Measurements from ENCODE around the gene SIRPA. TPM values are rescaled to one million over a fixed set of nuclear protein-coding genes. Genes with fewer than 3 reads are reported as not detected.

The SIRPA gene
- total and polyA plus RNA-seq, 2 experiments from 2014 or later = 16.0 to 18.6 TPM

DNA sequence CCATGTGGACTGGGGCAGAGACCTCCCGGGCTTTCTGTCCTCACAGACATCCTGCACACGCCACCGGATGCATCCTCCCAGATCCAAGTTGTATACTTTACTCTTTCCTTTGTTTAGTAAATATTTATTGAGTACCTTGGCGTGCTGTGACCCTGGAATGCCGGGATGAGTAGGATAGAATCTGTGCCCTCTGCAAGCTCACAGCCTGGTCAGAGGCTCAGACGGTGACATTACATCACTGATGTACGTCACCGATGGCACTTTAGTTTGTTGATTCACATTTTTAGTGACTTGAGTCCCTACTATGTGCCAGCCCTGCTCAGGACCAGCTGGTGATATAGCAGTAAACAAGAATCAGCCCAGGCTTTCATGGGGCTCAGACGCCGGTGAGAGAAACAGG is 32.9 kb downstream of the SIRPA start:
- Histone ChIP-seq H3K79me2 (no peaks in the 10 kb centered on the region), H3K27ac (no peak overlapping the region), H3K27me3 (no peaks in the 10 kb centered on the region), H4K20me1 (ENCODE audit: insufficient read depth, poor library complexity, severe bottlenecking) (no peaks in the 10 kb centered on the region), H3K36me3 (replicated peaks; ENCODE audit: insufficient read depth, low read depth) (no peaks in the 10 kb centered on the region), H3K9me2 (replicated peaks; ENCODE audit: insufficient read depth) (no peaks in the 10 kb centered on the region), H3K4me2 (no peak overlapping the region), H3K4me1 (ENCODE audit: insufficient read depth) (no peaks in the 10 kb centered on the region), H3K9me3 (ENCODE audit: low read depth) (no peaks in the 10 kb centered on the region), H2AFZ (no peak overlapping the region), H3K4me3 (no peak overlapping the region)
- WGBS (ENCODE audit: low lambda C conversion rate, missing lambda C conversion rate) = 86% methylated on average over 10 of the region's 10 CpGs
- TF ChIP-seq, protein P1, sequence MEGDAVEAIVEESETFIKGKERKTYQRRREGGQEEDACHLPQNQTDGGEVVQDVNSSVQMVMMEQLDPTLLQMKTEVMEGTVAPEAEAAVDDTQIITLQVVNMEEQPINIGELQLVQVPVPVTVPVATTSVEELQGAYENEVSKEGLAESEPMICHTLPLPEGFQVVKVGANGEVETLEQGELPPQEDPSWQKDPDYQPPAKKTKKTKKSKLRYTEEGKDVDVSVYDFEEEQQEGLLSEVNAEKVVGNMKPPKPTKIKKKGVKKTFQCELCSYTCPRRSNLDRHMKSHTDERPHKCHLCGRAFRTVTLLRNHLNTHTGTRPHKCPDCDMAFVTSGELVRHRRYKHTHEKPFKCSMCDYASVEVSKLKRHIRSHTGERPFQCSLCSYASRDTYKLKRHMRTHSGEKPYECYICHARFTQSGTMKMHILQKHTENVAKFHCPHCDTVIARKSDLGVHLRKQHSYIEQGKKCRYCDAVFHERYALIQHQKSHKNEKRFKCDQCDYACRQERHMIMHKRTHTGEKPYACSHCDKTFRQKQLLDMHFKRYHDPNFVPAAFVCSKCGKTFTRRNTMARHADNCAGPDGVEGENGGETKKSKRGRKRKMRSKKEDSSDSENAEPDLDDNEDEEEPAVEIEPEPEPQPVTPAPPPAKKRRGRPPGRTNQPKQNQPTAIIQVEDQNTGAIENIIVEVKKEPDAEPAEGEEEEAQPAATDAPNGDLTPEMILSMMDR (IDR thresholded peaks at IDR 0.05; ENCODE audit: poor library complexity) = no peak
- TF ChIP-seq EZH2 (IDR thresholded peaks at IDR 0.05; ENCODE audit: borderline replicate concordance) (no peak), EZH2phosphoT487 (IDR thresholded peaks at IDR 0.05; ENCODE audit: low read depth, severe bottlenecking, unreplicated experiment) (no peak)
- DNase-seq (ENCODE audit: low spot score) = no peak

- Histone ChIP-seq H3K4me3 (no peak overlapping the region), H3K36me3 (replicated peaks; ENCODE audit: insufficient read depth, low read depth) (no peaks in the 10 kb centered on the region), H3K4me2 (no peak overlapping the region), H3K79me2 (no peaks in the 10 kb centered on the region), H3K27ac (no peak overlapping the region), H3K27me3 (no peaks in the 10 kb centered on the region), H2AFZ (no peak overlapping the region), H4K20me1 (ENCODE audit: insufficient read depth, poor library complexity, severe bottlenecking) (no peaks in the 10 kb centered on the region), H3K9me3 (ENCODE audit: low read depth) (no peaks in the 10 kb centered on the region), H3K4me1 (ENCODE audit: insufficient read depth) (no peaks in the 10 kb centered on the region), H3K9me2 (replicated peaks; ENCODE audit: insufficient read depth) (no peaks in the 10 kb centered on the region)
- TF ChIP-seq EZH2 (IDR thresholded peaks at IDR 0.05; ENCODE audit: borderline replicate concordance) (no peak), EZH2phosphoT487 (IDR thresholded peaks at IDR 0.05; ENCODE audit: low read depth, severe bottlenecking, unreplicated experiment) (no peak)
- TF ChIP-seq, protein P1 (IDR thresholded peaks at IDR 0.05; ENCODE audit: poor library complexity) = no peak
- WGBS (ENCODE audit: low lambda C conversion rate, missing lambda C conversion rate) = 92% methylated on average over 7 of the region's 7 CpGs
- DNase-seq (ENCODE audit: low spot score) = no peak
Observed at GRCh38 chr20:1928782-1929181, 33.6 kb downstream of the SIRPA start.

DNA sequence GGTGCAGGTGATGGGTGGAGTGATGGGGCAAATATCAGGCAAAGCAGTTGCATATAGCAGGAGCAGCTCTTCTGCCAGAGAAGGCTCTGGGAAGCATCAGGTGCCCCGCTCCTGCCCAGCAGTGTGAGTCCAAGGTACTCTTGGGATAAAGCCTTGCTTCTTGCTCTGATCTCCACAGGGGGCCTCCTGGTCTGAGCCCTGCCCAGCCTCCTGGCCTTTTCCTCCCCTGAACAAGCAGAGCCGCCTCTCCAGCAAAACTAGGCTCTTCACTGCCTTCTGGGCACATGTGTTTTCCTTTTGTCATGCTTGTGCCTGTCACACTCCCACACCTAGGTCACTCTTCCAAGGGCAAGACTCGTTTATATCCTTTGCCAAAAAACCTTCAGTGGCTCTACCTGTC is 34.3 kb downstream of the SIRPA start:
- Histone ChIP-seq H3K79me2 (no peaks in the 10 kb centered on the region), H3K27me3 (no peaks in the 10 kb centered on the region), H3K9me3 (ENCODE audit: low read depth) (no peaks in the 10 kb centered on the region), H4K20me1 (ENCODE audit: insufficient read depth, poor library complexity, severe bottlenecking) (no peaks in the 10 kb centered on the region), H3K9me2 (replicated peaks; ENCODE audit: insufficient read depth) (no peaks in the 10 kb centered on the region), H3K4me3 (no peak overlapping the region), H3K4me1 (ENCODE audit: insufficient read depth) (no peaks in the 10 kb centered on the region), H3K36me3 (replicated peaks; ENCODE audit: insufficient read depth, low read depth) (no peaks in the 10 kb centered on the region), H3K27ac (no peak overlapping the region), H2AFZ (no peak overlapping the region), H3K4me2 (no peak overlapping the region)
- TF ChIP-seq EZH2 (IDR thresholded peaks at IDR 0.05; ENCODE audit: borderline replicate concordance) (no peak), EZH2phosphoT487 (IDR thresholded peaks at IDR 0.05; ENCODE audit: low read depth, severe bottlenecking, unreplicated experiment) (no peak)
- TF ChIP-seq, protein P1 (IDR thresholded peaks at IDR 0.05; ENCODE audit: poor library complexity) = no peak
- no peak for DNase-seq (ENCODE audit: low spot score)
- 67% methylated on average over 3 of the region's 3 CpGs for WGBS (ENCODE audit: low lambda C conversion rate, missing lambda C conversion rate)

DNA sequence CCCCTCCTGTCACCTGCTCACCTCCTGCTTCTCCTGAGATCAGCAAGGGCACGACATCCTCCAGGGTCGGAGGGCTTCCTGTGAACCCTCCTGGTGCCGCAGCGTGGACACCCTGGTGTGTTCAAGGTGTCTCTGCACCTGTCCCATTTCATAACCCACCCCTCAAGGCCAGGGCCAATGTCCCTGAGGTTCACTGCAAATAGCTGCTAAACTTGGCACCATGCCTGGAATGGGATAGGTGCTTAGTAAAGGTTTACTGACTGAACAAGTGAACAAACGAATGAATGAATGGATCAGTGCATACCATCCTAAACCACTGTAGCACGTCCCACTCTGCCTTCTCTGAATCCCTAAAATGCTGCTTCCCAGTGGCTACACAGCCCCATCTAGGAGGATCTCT is 35.0 kb downstream of the SIRPA start:
- TF ChIP-seq EZH2 (IDR thresholded peaks at IDR 0.05; ENCODE audit: borderline replicate concordance) (no peak), EZH2phosphoT487 (IDR thresholded peaks at IDR 0.05; ENCODE audit: low read depth, severe bottlenecking, unreplicated experiment) (no peak)
- TF ChIP-seq, protein P1 (IDR thresholded peaks at IDR 0.05; ENCODE audit: poor library complexity) = no peak
- Histone ChIP-seq H3K9me3 (ENCODE audit: low read depth) (no peaks in the 10 kb centered on the region), H3K4me2 (no peak overlapping the region), H3K79me2 (no peaks in the 10 kb centered on the region), H4K20me1 (ENCODE audit: insufficient read depth, poor library complexity, severe bottlenecking) (no peaks in the 10 kb centered on the region), H3K27me3 (no peaks in the 10 kb centered on the region), H3K9me2 (replicated peaks; ENCODE audit: insufficient read depth) (no peaks in the 10 kb centered on the region), H2AFZ (no peak overlapping the region), H3K4me3 (no peak overlapping the region), H3K36me3 (replicated peaks; ENCODE audit: insufficient read depth, low read depth) (no peaks in the 10 kb centered on the region), H3K27ac (no peak overlapping the region), H3K4me1 (ENCODE audit: insufficient read depth) (peaks cover 3% of the 10 kb centered on the region)
- WGBS (ENCODE audit: low lambda C conversion rate, missing lambda C conversion rate) = 86% methylated on average over 6 of the region's 6 CpGs
- DNase-seq (ENCODE audit: low spot score) = peak; percentile 43
